Stomach (tissue), 4 donors: Measurements from ENCODE around the gene SULT1C4.

Source experiments
- CTCF ChIP-seq, 7 experiments: fragments of 450-650 bp in 4 of 7; fragments of 200-600 bp in 3 of 7; sonication (generic) in 3 of 7; IDR thresholded peaks; one replicate each; pipeline ENCODE4 v1.5.1; 2016 to 2019; ENCODE audit warnings: antibody characterized with exemption in 7 of 7, control low read depth in 2 of 7, mild to moderate bottlenecking in 1 of 7
- EP300 ChIP-seq: sonication (generic); formaldehyde crosslinking; IDR thresholded peaks from one replicate; pipeline ENCODE4 v1.6.1; 2017; ENCODE audit warnings: antibody characterized with exemption
- POLR2A ChIP-seq, 4 donors: fragments of 450-650 bp; IDR thresholded peaks; one replicate each; pipeline ENCODE4 v1.6.1; 2016; ENCODE audit warnings: antibody characterized with exemption in 4 of 4, control low read depth in 2 of 4, mild to moderate bottlenecking in 1 of 4, moderate library complexity in 1 of 4
- POLR2AphosphoS5 ChIP-seq, 3 donors: sonication (generic); formaldehyde crosslinking; IDR thresholded peaks; one replicate each; pipeline ENCODE4 v1.6.1; 2016; ENCODE audit warnings: antibody characterized with exemption in 3 of 3

GRCh38 chr2:108388045-108388444 is 10.3 kb downstream of the SULT1C4 start:
- TF ChIP-seq POLR2A (IDR thresholded peaks at IDR 0.05) (no peak), CTCF (IDR thresholded peaks at IDR 0.05) (no peak), POLR2AphosphoS5 (IDR thresholded peaks at IDR 0.05) (no peak), EP300 (no peak)
